Measurements from ENCODE around the gene CD300LG.
"Not testable (repeated sequence)": the region's sequence is repeated elsewhere in the genome, so short reads cannot be mapped to it uniquely, and the experiment has no call there.

CD300LG gene

GRCh38 chr17:43881181-43881580 lies 34.2 kb downstream of the CD300LG start:
- DNase-seq: no peak

GRCh38 chr17:43881758-43882505 lies 35.0 kb downstream of the CD300LG start:
- no peak for DNase-seq

DNA sequence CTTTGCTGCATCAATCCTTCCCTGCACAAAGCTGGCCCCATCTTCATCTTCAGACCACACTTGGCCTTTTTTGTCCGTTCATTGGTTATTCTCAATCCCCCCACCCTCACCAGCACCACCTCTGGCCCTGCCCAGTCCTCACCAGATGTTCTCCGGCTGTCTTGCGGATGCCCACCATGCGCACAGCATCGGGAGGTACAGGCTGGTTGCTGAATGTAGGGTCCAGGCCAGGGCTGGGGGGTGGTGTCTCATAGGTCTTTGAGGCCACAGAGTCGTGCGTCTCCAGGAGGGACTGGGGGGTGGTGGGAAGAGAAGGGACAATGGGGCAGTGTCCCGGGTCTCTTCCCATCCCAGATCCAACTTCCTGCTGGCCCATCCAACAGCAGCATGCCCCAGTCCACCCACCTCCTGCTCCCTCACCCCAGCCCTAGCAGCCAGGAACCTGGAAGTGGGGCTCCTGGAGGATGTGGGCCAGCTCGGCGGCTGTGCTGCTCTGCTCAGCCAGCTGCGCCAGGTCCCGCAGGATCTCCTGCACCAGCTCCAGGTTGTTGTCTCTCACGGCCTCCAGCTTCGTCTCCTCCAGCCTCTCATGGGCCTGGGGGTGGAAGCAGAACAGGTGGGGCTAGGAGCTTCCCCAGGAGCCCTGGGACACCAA lies 35.9 kb downstream of the CD300LG start:
- DNase-seq: no peak

- DNase-seq: no peak
Measured at GRCh38 chr17:43888548-43888947, 41.6 kb downstream of the CD300LG start.

DNA sequence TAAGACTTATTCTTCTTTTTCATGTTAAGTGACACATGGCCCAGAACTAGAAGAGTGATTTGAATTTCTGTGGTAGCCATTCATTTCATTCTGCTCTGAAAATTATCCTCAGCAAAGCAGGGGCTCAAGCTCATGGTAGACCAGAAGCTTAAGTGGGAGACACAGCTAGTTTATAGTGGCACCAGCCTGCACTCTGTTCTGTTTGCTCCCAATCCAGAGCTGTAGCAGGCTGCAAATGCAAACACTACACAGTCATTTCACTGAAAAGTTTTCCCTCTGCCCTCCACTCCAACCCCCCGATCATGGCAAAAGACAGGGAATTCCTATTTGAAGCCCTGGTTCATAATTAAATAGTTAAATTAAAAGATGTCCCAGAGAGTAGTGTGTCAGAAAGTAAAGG lies 43.3 kb downstream of the CD300LG start:
- no peak for DNase-seq

GRCh38 chr17:43891851-43892646 lies 45.1 kb downstream of the CD300LG start:
- DNase-seq: peak; percentile 28

DNA sequence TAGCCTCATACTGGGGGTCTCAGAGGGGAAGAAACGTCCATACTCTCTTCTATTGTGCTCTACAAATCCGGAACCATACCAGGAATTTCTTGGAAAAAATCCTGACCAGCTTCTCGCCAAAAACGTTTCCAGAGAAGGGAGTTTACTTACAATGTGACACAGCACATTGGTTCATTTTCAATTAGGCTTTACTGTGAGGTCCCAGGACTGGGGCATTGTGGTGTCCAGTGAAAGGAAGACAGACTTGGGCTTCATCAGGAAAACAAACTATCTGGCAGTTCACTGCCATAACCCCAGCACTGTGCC lies 45.6 kb downstream of the CD300LG start:
- DNase-seq: no peak

DNA sequence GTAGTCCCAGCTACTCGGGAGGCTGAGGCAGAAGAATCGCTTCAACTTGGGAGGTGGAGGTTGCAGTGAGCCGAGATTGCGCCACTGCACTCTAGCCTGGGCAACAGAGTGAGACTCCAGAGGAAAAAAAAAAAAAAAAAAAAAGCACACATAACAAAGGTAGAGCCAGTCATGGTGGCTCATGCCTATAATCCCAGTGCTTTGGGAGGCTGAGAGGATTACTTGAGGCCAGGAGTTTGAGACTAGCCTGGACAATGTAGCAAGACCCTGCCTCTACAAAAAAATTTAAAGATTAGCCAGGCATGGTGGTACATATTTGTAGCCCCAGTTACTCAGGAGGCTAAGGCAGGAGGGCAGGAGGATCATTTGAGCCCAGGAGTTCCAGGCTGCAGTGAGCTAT lies 47.5 kb downstream of the CD300LG start:
- DNase-seq: not testable (repeated sequence)

DNA sequence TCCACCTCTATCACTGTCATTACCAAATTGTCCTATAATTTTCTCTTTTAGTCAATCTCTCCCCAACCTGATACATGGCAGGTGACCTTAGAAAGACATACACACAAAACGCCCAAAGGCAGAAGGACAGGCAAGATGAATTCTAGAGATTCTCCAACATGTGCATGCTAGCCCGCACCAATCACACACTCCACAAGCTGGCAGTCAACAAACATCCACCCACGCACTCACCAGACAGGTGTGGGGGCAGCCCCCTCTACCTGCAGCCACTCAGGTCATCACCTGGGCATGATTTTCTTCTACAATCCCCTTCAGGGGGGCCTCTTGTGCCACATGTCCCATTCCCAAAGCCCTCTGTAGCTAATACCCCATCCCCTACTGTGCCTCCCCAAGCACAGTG lies 50.9 kb downstream of the CD300LG start:
- no peak for DNase-seq

GRCh38 chr17:43898446-43898845 lies 51.5 kb downstream of the CD300LG start:
- DNase-seq: no peak

DNA sequence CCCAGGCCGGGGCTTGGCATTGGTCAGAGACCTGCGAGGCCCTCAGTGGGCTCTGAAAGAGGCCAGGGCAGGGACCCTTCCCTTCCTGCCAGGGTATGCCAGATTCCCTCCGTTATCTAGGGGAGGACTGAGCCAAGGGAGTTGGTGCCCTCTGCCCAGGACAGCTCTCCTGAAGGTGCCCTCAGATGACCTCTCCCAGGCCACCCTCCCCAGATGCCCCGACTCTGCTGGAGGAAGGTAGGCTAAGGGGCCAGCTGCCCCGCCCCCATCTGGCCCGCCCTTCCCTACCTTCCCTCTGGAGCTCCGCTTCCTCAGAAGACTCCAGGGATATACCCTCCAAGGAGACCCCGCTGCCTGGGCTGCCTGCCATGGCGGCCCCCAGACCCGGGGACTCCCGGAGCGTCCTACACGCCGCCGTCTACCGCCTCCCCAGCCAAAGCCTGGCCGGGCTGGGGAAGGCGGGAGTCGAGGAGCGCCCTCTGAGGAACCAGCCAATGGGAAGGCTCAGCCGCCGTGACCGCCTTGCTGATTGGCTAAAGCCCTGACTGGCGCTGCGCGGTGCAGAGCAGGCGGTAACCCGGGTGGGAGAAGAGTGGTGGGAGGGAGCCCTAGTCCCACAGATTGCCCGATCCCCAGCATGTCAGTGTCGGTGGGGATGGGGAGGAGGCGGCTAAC lies 53.3 kb downstream of the CD300LG start:
- DNase-seq: peak; percentile 82

DNA sequence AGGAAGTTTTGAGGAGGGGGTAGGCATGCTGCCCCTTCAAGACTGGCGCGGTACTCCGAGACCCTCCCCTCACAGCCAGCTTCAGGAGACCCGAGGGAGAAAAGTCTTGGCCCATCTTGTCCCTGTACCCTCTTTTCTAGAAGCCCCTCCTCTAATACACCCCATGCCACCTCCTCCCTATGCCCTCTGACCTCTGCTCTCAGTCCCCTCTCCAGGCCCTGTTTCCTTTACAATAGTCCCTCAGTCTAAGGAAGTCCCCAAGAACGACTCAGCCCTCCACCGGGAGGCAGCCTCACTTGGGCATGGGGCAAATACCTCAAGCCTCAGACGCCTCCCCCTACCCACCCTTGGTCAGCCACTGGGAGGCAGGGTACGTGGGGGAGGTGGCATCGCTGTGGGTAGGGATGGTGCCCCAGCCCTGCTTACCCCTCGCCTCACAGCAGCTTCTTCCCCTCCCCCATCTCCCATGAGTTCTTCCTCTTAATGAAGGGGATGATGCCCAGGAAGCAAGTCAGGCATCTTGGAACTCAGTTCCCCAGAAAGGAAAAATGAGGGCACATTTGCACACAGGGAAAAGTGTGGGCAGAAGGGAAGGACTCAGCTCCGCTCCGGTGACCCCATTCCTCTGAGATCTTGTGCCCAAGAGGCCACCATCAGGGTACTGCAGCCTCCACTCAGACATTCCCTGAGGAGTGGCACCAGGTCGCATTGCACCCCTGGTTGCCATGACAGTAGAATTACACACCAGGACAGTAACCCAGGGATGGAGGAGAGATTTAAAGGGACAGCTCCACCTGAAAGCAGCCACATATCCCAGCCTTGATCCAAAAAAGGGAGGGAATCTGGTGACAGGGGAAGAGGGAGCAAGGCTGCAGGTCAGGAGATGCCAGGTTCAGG lies 54.1 kb downstream of the CD300LG start:
- DNase-seq: no peak

- no peak for DNase-seq
Measured at GRCh38 chr17:43901861-43902589, 55.0 kb downstream of the CD300LG start.

- DNase-seq: no peak
Measured at GRCh38 chr17:43905400-43905984, 58.5 kb downstream of the CD300LG start.

GRCh38 chr17:43905985-43906852 lies 59.2 kb downstream of the CD300LG start:
- DNase-seq: peak; percentile 61

DNA sequence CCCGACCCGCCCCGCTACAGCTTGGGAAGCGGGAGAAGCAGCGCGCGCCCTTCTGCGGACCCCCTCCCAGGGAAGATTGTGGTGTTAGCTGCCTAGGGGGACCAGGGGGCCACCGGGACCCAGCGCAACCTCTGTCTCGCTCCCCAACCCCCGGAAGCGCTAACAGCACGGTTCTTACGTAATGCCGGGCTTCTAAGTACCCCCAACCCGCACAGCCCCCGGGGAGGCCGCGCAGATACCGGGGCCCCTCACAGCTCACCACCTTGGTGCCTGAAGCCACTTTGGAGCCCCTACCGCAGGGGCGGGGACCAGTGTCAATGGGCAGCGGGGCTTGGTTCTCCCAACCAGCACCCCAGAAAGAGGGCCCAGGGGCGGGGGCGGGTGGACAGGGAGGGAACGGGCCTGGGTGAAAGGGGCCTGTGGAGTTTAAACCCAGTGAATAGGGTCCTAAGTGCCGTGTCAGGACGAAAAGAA lies 60.0 kb downstream of the CD300LG start:
- no peak for DNase-seq

GRCh38 chr17:43907425-43907981 lies 60.5 kb downstream of the CD300LG start, which contains the start of gene MPP2:
Gene MPP2 (minus strand): TSS chr17:43907536. CDS start chr17:43904460, 3,076 bp downstream.
- peak; percentile 71 for DNase-seq

DNA sequence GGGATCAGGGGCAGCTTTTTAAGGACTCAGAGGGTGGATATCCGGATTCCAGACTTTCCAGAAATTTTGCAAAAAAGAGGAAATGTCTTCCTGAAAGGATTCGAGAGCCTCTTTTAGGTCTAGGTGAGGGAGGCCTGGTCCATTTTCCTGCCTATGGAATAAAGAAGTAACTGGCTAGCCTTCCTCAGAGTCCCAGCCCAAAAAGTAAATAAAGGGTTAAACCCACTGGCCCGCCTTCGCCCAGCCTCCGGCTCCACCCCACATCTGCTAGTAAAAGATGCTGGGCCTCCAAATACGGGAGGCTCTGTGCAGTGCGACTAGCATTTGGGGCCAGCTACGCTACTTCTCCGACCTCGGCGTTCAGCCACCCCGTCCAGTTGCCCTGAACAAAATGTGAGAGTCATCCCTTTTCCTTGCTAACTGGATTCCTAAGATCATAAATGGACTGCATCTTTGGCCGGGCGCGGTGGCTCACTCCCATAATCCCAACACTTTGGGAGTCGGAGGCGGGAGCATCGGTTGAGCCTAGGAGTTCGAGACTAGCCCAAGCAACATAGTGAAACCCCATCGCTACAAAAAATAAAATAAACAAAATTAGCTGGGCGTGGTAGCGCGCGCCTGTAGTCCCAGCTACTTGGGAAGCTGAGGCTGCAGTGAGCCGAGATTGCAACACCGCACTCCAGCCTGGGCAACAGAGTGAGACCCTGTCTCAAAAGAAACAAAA lies 61.2 kb downstream of the CD300LG start:
- DNase-seq: peak; percentile 74
